Fibroblast of lung (primary cell): ENCODE data around the gene KLHL33.

Source experiments
- EZH2 ChIP-seq: IDR thresholded peaks from 2 replicates; pipeline ENCODE4 v1.5.1; 2012; ENCODE audit warnings: low read length, control low read depth, mild to moderate bottlenecking; ENCODE audit errors: missing control alignments
- TF ChIP-seq, protein P1 (sequence below), 2 donors: IDR thresholded peaks in 1 of 2; conservative IDR thresholded peaks in 1 of 2; 1 replicate in 1 of 2; 2 replicates in 1 of 2; pipeline ENCODE4 v1.5.1; 2011 to 2012; ENCODE audit warnings: low read length in 2 of 2, control low read depth in 1 of 2, inconsistent platforms in 1 of 2, low read depth in 1 of 2, mild to moderate bottlenecking in 1 of 2

- TF ChIP-seq EZH2 = no peak
- TF ChIP-seq, protein P1, sequence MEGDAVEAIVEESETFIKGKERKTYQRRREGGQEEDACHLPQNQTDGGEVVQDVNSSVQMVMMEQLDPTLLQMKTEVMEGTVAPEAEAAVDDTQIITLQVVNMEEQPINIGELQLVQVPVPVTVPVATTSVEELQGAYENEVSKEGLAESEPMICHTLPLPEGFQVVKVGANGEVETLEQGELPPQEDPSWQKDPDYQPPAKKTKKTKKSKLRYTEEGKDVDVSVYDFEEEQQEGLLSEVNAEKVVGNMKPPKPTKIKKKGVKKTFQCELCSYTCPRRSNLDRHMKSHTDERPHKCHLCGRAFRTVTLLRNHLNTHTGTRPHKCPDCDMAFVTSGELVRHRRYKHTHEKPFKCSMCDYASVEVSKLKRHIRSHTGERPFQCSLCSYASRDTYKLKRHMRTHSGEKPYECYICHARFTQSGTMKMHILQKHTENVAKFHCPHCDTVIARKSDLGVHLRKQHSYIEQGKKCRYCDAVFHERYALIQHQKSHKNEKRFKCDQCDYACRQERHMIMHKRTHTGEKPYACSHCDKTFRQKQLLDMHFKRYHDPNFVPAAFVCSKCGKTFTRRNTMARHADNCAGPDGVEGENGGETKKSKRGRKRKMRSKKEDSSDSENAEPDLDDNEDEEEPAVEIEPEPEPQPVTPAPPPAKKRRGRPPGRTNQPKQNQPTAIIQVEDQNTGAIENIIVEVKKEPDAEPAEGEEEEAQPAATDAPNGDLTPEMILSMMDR (conservative IDR thresholded peaks at IDR 0.05 in 1 of 2, IDR thresholded peaks at IDR 0.05 in 1 of 2; ENCODE audit: low read depth in 1 of 2, low read length in 2 of 2) = no peak
Observed at GRCh38 chr14:20469242-20469889, 33.4 kb upstream of the KLHL33 start, which contains the start of gene PNP.
